K562 (cell line): Measurements from ENCODE around the gene RYR1. TPM values are rescaled to one million over a fixed set of nuclear protein-coding genes. Genes with fewer than 3 reads are reported as not detected.
A peak's percentile ranks its signal among the peaks of the same experiment; 100 is the strongest.

Source experiments
- BRD4 ChIP-seq: fragments of 200-600 bp; sonication (generic); IDR thresholded peaks from 2 replicates; pipeline ENCODE4 v1.6.1; 2017; ENCODE audit warnings: inconsistent platforms
- CBX1 ChIP-seq: sonication (generic); IDR thresholded peaks from 2 replicates; pipeline ENCODE4 v1.6.1; 2016; ENCODE audit warnings: antibody characterized with exemption, low read depth, mild to moderate bottlenecking
- CBX8 ChIP-seq: fragments of 200-600 bp; sonication (generic); IDR thresholded peaks from 2 replicates; pipeline ENCODE4 v1.6.1; 2012; ENCODE audit warnings: borderline replicate concordance, mixed run types, low read depth, mild to moderate bottlenecking, moderate library complexity, mixed read lengths, low read length, control low read depth, inconsistent platforms; ENCODE audit not compliant: poor library complexity, severe bottlenecking; ENCODE audit errors: extremely low read depth
- CHD1 ChIP-seq: fragments of 200-600 bp; sonication (generic); IDR thresholded peaks from one replicate; pipeline ENCODE4 v1.6.1; 2012; ENCODE audit warnings: mild to moderate bottlenecking, moderate library complexity, low read length, inconsistent platforms
- CREM ChIP-seq: IDR thresholded peaks from 2 replicates; pipeline ENCODE4 v1.6.1; 2014; ENCODE audit warnings: antibody characterized with exemption, low read depth
- ETV5 ChIP-seq: sonication (generic); formaldehyde crosslinking; IDR thresholded peaks from 2 replicates; pipeline ENCODE4 v1.4.0; 2020; ENCODE audit warnings: low read depth, mild to moderate bottlenecking, missing genetic modification reagents
- FOSL1 ChIP-seq: fragments of 200-800 bp; sonication (Bioruptor generic); conservative IDR thresholded peaks from 2 replicates; pipeline ENCODE4 v1.6.1; 2016; ENCODE audit warnings: missing genetic modification characterization, missing compliant biosample characterization
- GATAD2B ChIP-seq: fragments of 450-650 bp; IDR thresholded peaks from 2 replicates; pipeline ENCODE4 v1.6.1; 2017; ENCODE audit warnings: mild to moderate bottlenecking, borderline replicate concordance
- HDGF ChIP-seq: fragments of 450-650 bp; IDR thresholded peaks from 2 replicates; pipeline ENCODE4 v1.6.1; 2016
- HNRNPLL ChIP-seq: fragments of 200-400 bp; formaldehyde crosslinking; IDR thresholded peaks from 2 replicates; pipeline ENCODE4 v1.6.1; 2017; ENCODE audit warnings: low read length, low read depth, mild to moderate bottlenecking; ENCODE audit not compliant: poor library complexity, severe bottlenecking
- PHF20 ChIP-seq: fragments of 450-650 bp; IDR thresholded peaks from 2 replicates; pipeline ENCODE4 v1.6.1; 2018; ENCODE audit not compliant: partially characterized antibody
- PML ChIP-seq: IDR thresholded peaks from 2 replicates; pipeline ENCODE4 v1.6.1; 2012; ENCODE audit warnings: low read length, inconsistent platforms
- YY1 ChIP-seq, 3 experiments: IDR thresholded peaks; 2 replicates each; pipeline ENCODE4 v1.6.1; 2011; ENCODE audit warnings: low read length in 2 of 3, mild to moderate bottlenecking in 2 of 3, moderate library complexity in 2 of 3, borderline replicate concordance in 1 of 3, control low read depth in 1 of 3, low read depth in 1 of 3; ENCODE audit not compliant: insufficient read depth in 3 of 3, insufficient replicate concordance in 2 of 3, control insufficient read depth in 1 of 3, insufficient read length in 1 of 3; ENCODE audit errors: extremely low read depth in 1 of 3
- ZBTB1 ChIP-seq: sonication (generic); formaldehyde crosslinking; IDR thresholded peaks from 2 replicates; pipeline ENCODE4 v1.8.1; 2023; ENCODE audit warnings: missing genetic modification reagents, low read depth, mild to moderate bottlenecking, borderline replicate concordance
- ZFX ChIP-seq: sonication (generic); formaldehyde crosslinking; IDR thresholded peaks from 2 replicates; pipeline ENCODE4 v1.8.0; 2022; ENCODE audit warnings: mild to moderate bottlenecking, missing genetic modification reagents, moderate library complexity
- ZHX1 ChIP-seq: fragments of 150-350 bp; conservative IDR thresholded peaks from 2 replicates; pipeline ENCODE4 v1.6.1; 2014; ENCODE audit warnings: low read length
- ZNF24 ChIP-seq: fragments of 450-650 bp; IDR thresholded peaks from 2 replicates; pipeline ENCODE4 v1.6.1; 2016
- ZNF639 ChIP-seq, 2 experiments: fragments of 200-800 bp in 1 of 2; sonication (Bioruptor generic) in 1 of 2; sonication (generic) in 1 of 2; formaldehyde crosslinking in 1 of 2; IDR thresholded peaks in 1 of 2; conservative IDR thresholded peaks in 1 of 2; 2 replicates each; pipeline versions ENCODE4 v1.5.0 to v1.6.1; 2016 to 2020; ENCODE audit warnings: missing compliant biosample characterization in 1 of 2, missing genetic modification characterization in 1 of 2, missing genetic modification reagents in 1 of 2
- ZNF76 ChIP-seq: fragments of 250-450 bp; sonication (Bioruptor Pico); IDR thresholded peaks from 2 replicates; pipeline ENCODE4 v1.4.0; 2020; ENCODE audit warnings: mild to moderate bottlenecking, moderate library complexity, borderline replicate concordance
- ZNF830 ChIP-seq: fragments of 250-450 bp; sonication (Bioruptor Pico); IDR thresholded peaks from 2 replicates; pipeline ENCODE4 v1.5.0; 2021; ENCODE audit warnings: mild to moderate bottlenecking
- polyA plus RNA-seq, 8 experiments: library from polyadenylated mRNA; depleted of rRNA in 4 of 8; stranded (reverse) in 5 of 8; unstranded in 3 of 8; fragments of >200 nt; fragmentation: Nextera tagmentation in 2 of 8; fragmentation: Illumina TruSeq in 1 of 8; extraction: Ambion mirVana in 2 of 8; extraction: Trizol in 1 of 8; gene quantifications; 2 replicates each; pipeline versions ENCODE4 v1.2.1 to v1.2.3, GENCODE V29; 2011 to 2014; ENCODE audit warnings: inconsistent platforms in 1 of 8, missing spikeins in 1 of 8
- total RNA-seq, 7 experiments: library from RNA; depleted of rRNA in 6 of 7; stranded (reverse); fragments of >200 nt in 6 of 7; fragmentation: Illumina TruSeq in 2 of 7; extraction: Trizol in 2 of 7; gene quantifications; 2 replicates each; pipeline versions ENCODE4 v1.2.1 to v1.2.3, GENCODE V29; 2011 to 2021; ENCODE audit warnings: low replicate concordance in 1 of 7
- TF ChIP-seq, protein P1 (sequence below): conservative IDR thresholded peaks from 2 replicates; pipeline ENCODE4 v1.6.1; 2011; ENCODE audit warnings: low read depth, mild to moderate bottlenecking, low read length; ENCODE audit not compliant: control insufficient read depth

Gene RYR1
- total and polyA plus RNA-seq, 9 of the 15 experiments (the other 6 are each of a cell fraction or from before 2014, with no cell fraction given), result 0.11 to 7.4 (median 3.7) TPM

- TF ChIP-seq ETV5 (CRISPR knock-in tag) (no peak), PML (no peak), YY1 (IDR thresholded peaks at IDR 0.05; ENCODE audit: borderline replicate concordance in 1 of 3, control insufficient read depth in 1 of 3, extremely low read depth in 1 of 3, insufficient read depth in 3 of 3, insufficient read length in 1 of 3, insufficient replicate concordance in 2 of 3, low read depth in 1 of 3, low read length in 2 of 3) (no peak), BRD4 (no peak), CREM (peak; percentile 39), HDGF (no peak; the same call in 1 of the 2 replicates), PHF20 (peak; percentile 27), CBX1 (peak; percentile 84; the same call in 1 of the 2 replicates), FOSL1 (tag) (no peak), CBX8 (no peak), ZNF639 (CRISPR knock-in tag; conservative IDR thresholded peaks at IDR 0.05 in 1 of 2, IDR thresholded peaks at IDR 0.05 in 1 of 2) (no peak), ZNF24 (0 out of 2 replicates have a peak, but pooled peaks have one; percentile 40), ZFX (CRISPR knock-in tag) (no peak), ZBTB1 (CRISPR knock-in tag) (no peak), GATAD2B (no peak), ZNF76 (CRISPR knock-in tag) (no peak), ZNF830 (CRISPR knock-in tag) (no peak), CHD1 (no peak), ZHX1 (no peak), HNRNPLL (peak; percentile 67)
- TF ChIP-seq, protein P1, sequence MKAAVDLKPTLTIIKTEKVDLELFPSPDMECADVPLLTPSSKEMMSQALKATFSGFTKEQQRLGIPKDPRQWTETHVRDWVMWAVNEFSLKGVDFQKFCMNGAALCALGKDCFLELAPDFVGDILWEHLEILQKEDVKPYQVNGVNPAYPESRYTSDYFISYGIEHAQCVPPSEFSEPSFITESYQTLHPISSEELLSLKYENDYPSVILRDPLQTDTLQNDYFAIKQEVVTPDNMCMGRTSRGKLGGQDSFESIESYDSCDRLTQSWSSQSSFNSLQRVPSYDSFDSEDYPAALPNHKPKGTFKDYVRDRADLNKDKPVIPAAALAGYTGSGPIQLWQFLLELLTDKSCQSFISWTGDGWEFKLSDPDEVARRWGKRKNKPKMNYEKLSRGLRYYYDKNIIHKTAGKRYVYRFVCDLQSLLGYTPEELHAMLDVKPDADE, result 0 out of 2 replicates have a peak, but pooled peaks have one; percentile 23
Observed at GRCh38 chr19:38433268-38433733, at the start of gene RYR1 (continued).
